IPS-18a (cell line): Measurements from ENCODE around the gene VHLL.

ENCODE experiments used
- H3K27ac ChIP-seq: one replicate; pipeline ENCODE4 v1.5.1; 2013; ENCODE audit warnings: low read length
- H3K27me3 ChIP-seq: one replicate; pipeline ENCODE4 v1.6.1; 2013; ENCODE audit warnings: mild to moderate bottlenecking, low read length; ENCODE audit not compliant: control insufficient read depth, insufficient read depth
- H3K36me3 ChIP-seq: one replicate; pipeline ENCODE4 v1.6.1; 2013; ENCODE audit warnings: low read depth, low read length; ENCODE audit not compliant: control insufficient read depth
- H3K4me1 ChIP-seq: one replicate; pipeline ENCODE4 v1.6.1; 2013; ENCODE audit warnings: low read depth, low read length; ENCODE audit not compliant: control insufficient read depth
- H3K4me3 ChIP-seq: one replicate; pipeline ENCODE4 v1.5.1; 2013; ENCODE audit warnings: low read length
- H3K9ac ChIP-seq: one replicate; pipeline ENCODE4 v1.6.1; 2013; ENCODE audit warnings: mild to moderate bottlenecking, low read length, moderate library complexity
- H3K9me3 ChIP-seq: one replicate; pipeline ENCODE4 v1.6.1; 2013; ENCODE audit warnings: low read depth, low read length; ENCODE audit not compliant: control insufficient read depth

VHLL gene

DNA sequence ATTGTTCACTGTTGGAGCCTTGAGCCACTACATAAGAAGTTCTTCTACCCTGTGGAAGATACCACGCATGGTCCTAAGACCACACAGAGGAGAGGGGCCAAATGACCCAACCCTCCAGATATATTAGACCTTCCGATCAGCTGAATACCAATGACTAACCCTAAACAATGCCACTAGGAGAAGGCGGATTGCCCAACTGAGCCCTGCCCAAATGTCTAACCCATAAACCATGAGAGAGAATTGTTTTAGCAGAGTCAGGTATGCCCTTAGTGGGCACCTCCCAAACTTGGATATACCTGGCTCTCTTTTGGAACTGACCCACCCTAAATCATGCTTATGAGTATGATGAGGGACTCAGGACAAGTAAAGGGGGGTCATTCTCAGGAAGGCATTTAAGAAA, 28.8 kb downstream of the VHLL start:
- no peaks in the 10 kb centered on the region for H3K27me3 ChIP-seq
- H3K9me3 ChIP-seq = no peaks in the 10 kb centered on the region
- no peak overlapping the region for H3K27ac ChIP-seq
- peaks cover 82% of the 10 kb centered on the region for H3K36me3 ChIP-seq
- no peaks in the 10 kb centered on the region for H3K4me1 ChIP-seq
- no peak overlapping the region for H3K4me3 ChIP-seq
- no peak overlapping the region for H3K9ac ChIP-seq

DNA sequence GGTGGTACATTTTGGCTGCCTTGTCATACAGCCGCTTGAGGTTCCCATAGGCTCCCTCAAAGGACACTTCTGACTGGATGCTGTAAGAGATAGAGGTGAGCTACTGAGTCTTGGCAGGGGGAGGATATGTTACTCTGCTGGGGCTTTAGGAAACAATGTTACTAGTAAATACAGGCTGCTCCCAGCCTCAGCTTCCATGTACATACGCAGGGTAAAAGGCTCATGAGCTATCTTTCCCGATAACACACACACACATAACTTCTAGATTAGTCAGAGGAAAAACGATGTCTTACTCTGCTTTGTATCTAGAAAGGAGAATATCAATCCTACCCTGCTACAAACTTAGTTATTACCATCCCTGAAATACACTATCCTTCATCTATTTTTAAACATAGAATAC, 30.8 kb downstream of the VHLL start:
- no peaks in the 10 kb centered on the region for H3K4me1 ChIP-seq
- no peak overlapping the region for H3K4me3 ChIP-seq
- no peak overlapping the region for H3K27ac ChIP-seq
- H3K36me3 ChIP-seq = peaks cover 78% of the 10 kb centered on the region
- no peak overlapping the region for H3K9ac ChIP-seq
- no peaks in the 10 kb centered on the region for H3K27me3 ChIP-seq
- no peaks in the 10 kb centered on the region for H3K9me3 ChIP-seq

DNA sequence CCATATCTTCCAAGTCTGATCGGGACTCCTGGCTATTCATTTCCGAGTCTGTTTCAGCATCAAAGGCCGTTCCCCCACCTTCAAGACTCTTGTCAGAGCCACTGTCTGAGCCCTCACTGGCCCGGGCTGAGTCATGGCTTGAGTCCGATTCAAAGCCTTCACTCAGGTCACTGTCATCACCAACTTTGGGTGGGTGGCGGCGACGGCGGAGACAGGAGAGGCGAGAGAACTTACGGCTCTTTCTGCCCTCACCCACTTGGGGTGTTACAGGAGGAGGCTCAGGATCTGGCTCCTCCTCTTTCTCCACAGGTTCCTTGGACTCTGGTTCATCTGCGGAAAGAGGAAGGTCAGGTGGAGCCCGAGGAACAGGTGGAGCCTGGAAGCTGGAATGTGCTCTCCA, 33.1 kb downstream of the VHLL start:
- Histone ChIP-seq H3K9ac (no peak overlapping the region), H3K27ac (no peak overlapping the region), H3K9me3 (no peaks in the 10 kb centered on the region), H3K27me3 (no peaks in the 10 kb centered on the region), H3K36me3 (peaks cover 80% of the 10 kb centered on the region), H3K4me1 (no peaks in the 10 kb centered on the region), H3K4me3 (no peak overlapping the region)

DNA sequence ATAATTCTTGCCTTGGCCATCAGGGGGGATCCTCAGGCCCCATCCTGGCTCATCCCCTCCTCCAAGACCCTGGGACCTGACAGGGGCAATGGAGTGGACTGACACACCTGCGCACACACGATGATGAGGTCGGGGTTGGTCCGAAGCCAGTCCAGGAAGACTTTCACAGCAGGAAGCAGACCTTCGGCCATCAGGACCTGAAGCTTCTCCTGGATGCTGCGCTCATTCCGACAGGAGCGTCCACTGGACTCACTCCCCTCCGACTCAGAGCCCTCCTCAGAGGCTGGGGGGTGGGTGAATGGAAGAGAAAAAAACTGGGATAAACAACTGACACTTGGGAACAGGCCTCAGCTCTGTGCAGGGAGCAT, 35.8 kb downstream of the VHLL start:
- Histone ChIP-seq H3K4me1 (no peaks in the 10 kb centered on the region), H3K4me3 (no peak overlapping the region), H3K9me3 (no peaks in the 10 kb centered on the region), H3K27ac (no peak overlapping the region), H3K36me3 (peaks cover 92% of the 10 kb centered on the region), H3K9ac (no peak overlapping the region), H3K27me3 (no peaks in the 10 kb centered on the region)

DNA sequence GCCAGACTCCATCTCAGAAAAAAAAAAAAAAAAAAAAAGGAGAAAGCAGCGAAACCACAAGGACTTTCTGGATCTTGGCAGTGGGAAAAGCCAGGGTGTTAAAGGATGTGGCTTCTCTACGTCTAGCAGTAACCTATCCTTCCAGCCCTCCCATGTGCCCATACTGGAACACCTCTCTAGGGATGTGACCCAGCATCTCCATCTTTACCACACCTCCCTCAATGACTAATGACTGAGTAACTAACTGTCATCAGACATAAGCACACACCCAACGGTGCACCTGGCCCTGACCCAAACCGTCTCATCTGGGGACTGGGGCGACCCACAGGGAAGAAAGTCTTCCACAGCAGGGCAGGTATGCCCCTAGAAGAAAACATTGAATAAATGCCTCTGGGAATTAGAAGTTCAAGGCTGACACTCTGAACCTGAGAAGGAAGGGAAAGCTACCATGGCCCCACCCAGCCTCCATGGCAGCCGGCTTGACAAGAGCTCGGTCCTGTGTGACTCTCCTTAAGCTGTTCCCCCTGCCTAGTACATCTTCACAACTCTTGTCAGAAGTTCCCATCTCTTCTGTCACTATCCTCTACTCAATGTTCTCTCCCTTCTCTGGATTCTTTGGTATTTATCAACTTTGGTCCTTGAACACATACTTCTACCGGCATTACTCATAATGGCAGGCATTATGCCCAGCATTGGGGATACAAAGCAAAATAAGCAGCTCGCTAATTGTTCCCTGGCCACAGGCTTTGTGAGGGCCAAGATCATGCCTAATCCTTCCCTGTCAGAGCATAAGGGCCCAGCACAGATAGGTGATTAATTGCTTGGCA, 36.4 kb downstream of the VHLL start:
- no peak overlapping the region for H3K27ac ChIP-seq
- H3K4me3 ChIP-seq = no peak overlapping the region
- peaks cover 92% of the 10 kb centered on the region for H3K36me3 ChIP-seq
- no peaks in the 10 kb centered on the region for H3K4me1 ChIP-seq
- no peaks in the 10 kb centered on the region for H3K9me3 ChIP-seq
- no peaks in the 10 kb centered on the region for H3K27me3 ChIP-seq
- no peak overlapping the region for H3K9ac ChIP-seq

DNA sequence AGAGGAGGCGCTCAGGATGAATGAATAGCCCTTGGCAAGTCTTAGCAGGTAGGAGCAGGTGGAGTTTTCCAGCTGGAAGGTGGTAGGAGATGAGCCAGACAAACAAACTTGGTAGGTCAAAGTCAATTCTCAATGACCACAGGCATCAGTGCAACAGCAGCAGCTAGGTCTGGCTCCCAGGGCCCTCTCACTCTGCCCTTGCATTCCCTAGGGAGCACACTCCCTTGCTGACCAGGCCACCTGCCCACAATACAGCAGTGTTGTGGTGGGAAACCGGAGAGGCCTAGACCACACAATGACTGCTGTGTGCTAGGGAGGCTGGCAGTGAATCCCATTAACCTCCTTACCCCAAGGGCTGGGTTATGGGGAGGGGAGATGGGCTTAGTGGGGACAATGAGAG, 38.2 kb downstream of the VHLL start:
- no peak overlapping the region for H3K27ac ChIP-seq
- H3K4me1 ChIP-seq = no peaks in the 10 kb centered on the region
- no peaks in the 10 kb centered on the region for H3K9me3 ChIP-seq
- no peak overlapping the region for H3K9ac ChIP-seq
- no peak overlapping the region for H3K4me3 ChIP-seq
- H3K36me3 ChIP-seq = peaks cover 92% of the 10 kb centered on the region
- H3K27me3 ChIP-seq = no peaks in the 10 kb centered on the region

DNA sequence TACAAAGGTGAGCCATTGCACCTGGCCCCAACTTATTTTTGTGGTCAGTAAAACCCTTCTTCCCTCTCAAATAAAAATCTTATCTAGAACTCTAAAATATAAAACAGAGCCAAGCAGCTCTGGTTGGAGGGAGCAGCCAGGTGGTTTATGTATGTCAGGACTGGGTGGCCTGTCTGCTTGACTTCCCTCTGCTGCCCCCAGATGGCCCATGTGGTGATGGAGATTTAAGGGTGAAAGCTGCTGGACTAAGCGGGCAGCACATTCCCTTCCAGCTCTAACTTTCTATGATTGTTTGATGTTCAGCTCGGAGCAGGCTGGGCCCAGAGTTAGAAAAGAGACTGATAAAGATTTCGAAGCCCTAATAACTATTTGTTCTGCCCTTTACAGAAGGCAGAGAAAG, 39.3 kb downstream of the VHLL start:
- Histone ChIP-seq H3K36me3 (peaks cover 84% of the 10 kb centered on the region), H3K4me1 (no peaks in the 10 kb centered on the region), H3K9me3 (no peaks in the 10 kb centered on the region), H3K27ac (no peak overlapping the region), H3K9ac (no peak overlapping the region), H3K27me3 (no peaks in the 10 kb centered on the region), H3K4me3 (no peak overlapping the region)

DNA sequence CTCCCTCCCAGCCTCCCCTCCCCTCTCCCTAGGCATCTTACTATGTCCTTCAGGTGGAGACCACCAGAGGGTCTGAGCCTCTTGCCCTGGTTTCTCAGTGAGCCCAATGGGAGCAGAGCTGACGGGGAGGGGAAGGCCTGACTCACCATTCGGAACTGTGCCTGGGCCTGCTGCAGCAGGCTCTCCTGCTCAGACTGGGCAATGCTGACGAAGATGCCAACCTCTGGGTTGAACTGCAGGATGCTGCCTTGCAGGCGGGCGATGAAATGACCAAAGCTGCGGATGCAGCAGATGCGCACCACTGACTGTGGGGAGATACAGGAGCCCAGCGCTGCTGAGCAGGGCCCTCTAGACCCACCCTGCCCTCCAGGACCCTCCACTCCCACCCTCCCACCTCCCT, 40.2 kb downstream of the VHLL start:
- H3K4me3 ChIP-seq = no peak overlapping the region
- no peaks in the 10 kb centered on the region for H3K27me3 ChIP-seq
- H3K27ac ChIP-seq = no peak overlapping the region
- no peaks in the 10 kb centered on the region for H3K4me1 ChIP-seq
- H3K9ac ChIP-seq = no peak overlapping the region
- H3K9me3 ChIP-seq = no peaks in the 10 kb centered on the region
- H3K36me3 ChIP-seq = peaks cover 84% of the 10 kb centered on the region

DNA sequence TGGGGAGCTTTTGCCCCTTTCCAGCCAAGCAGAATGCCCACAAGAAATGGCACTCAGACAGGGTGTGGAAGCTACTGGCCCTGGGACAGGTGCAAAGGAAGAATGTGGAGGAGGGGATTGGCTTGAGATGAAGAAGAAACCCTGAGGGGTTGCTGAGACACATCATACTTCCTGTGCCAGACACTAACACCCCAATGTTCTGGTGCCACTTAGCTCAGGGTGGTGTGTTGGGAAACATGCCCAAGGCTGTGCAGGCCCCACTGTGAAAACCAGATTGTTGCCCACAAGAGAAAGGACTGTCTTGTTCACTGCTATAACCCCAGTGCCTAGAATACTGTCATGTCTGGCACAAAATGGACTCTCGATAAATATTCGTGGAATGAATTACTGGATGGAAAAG, 41.4 kb downstream of the VHLL start:
- no peak overlapping the region for H3K9ac ChIP-seq
- H3K27me3 ChIP-seq = no peaks in the 10 kb centered on the region
- H3K4me3 ChIP-seq = no peak overlapping the region
- H3K27ac ChIP-seq = no peak overlapping the region
- no peaks in the 10 kb centered on the region for H3K9me3 ChIP-seq
- peaks cover 84% of the 10 kb centered on the region for H3K36me3 ChIP-seq
- no peaks in the 10 kb centered on the region for H3K4me1 ChIP-seq

DNA sequence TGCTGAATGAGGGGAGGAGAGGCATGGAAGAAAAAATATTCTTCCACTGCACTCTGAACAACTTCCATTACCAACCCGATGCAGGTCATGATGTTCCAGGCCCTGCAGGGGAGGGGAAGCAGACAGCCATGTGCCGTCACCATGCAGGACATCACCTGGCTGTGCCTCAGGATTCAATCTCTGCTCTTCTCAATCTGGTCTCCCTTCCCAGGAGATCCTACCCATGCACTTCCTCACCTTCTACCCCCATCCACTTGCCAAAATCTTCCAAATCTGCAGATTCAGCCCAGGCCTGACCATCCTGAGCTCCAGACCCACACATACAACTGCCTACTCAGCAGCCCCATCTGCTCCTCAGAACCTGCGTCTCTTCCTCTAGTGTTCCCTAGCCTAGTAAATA, 45.5 kb downstream of the VHLL start:
- no peaks in the 10 kb centered on the region for H3K27me3 ChIP-seq
- H3K27ac ChIP-seq = no peak overlapping the region
- no peaks in the 10 kb centered on the region for H3K4me1 ChIP-seq
- no peak overlapping the region for H3K9ac ChIP-seq
- H3K36me3 ChIP-seq = peaks cover 84% of the 10 kb centered on the region
- no peaks in the 10 kb centered on the region for H3K9me3 ChIP-seq
- no peak overlapping the region for H3K4me3 ChIP-seq

DNA sequence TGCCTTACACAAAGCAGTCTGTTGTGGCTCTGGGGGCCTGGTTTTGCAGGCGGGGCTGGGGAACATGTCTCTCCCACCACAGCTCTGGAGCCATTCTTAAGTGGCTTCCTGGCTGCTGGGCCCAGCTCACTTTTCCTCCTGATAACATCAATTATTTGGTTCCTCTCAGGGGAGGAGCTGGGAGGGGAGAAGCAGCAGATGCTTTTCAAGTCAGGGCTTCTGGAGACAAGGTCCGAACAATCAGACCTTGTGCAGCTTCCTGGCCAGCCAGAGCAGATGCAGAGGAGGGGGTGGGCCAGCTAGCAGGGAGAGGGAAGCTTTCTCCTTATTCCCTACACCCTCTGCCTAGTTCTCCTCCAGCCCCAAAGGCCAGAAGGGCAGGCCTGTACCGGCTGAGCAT, 47.6 kb downstream of the VHLL start:
- Histone ChIP-seq H3K4me3 (no peak overlapping the region), H3K9me3 (no peaks in the 10 kb centered on the region), H3K27ac (no peak overlapping the region), H3K36me3 (peaks cover 63% of the 10 kb centered on the region), H3K4me1 (peaks cover 3% of the 10 kb centered on the region), H3K9ac (no peak overlapping the region), H3K27me3 (no peaks in the 10 kb centered on the region)

DNA sequence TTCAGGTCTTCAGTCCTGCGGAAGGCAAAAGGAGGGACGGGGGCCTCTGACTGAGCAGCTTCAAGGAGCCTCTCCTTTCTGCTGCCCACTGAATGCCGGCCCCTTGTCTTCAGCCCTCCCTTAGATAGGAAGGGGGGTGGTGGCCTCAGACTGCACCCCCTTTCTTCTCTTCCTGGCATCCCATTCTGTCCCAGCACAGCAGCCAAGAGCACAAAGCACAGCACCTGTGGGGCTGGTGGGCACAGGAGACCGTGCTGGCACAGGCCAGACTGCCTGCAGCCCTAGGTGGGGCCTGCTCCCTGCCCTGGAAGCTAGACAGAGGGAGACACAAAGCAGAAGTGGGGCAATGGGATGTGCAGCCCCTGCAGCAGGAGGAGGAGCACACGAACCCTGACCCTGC, 49.5 kb downstream of the VHLL start:
- no peak overlapping the region for H3K27ac ChIP-seq
- no peaks in the 10 kb centered on the region for H3K27me3 ChIP-seq
- peaks cover 3% of the 10 kb centered on the region for H3K4me1 ChIP-seq
- H3K4me3 ChIP-seq = no peak overlapping the region
- peaks cover 54% of the 10 kb centered on the region for H3K36me3 ChIP-seq
- no peaks in the 10 kb centered on the region for H3K9me3 ChIP-seq
- H3K9ac ChIP-seq = no peak overlapping the region
